ENCODE measurements around the gene TUBGCP2. TPM values are rescaled to one million over a fixed set of nuclear protein-coding genes. Genes with fewer than 3 reads are reported as not detected.

The TUBGCP2 gene
- total RNA-seq, 1 experiment from 2014 or later = 92.2 TPM

GRCh38 chr10:133270204-133270603 lies 38.5 kb downstream of the TUBGCP2 start:
- CTCF ChIA-PET = no interaction called here
- no peaks in the 10 kb centered on the region for H3K9me3 Mint-ChIP-seq (ENCODE audit: unreplicated experiment)
- H3K36me3 Mint-ChIP-seq (ENCODE audit: insufficient read depth, unreplicated experiment) = no peaks in the 10 kb centered on the region
- H3K4me3 Mint-ChIP-seq (ENCODE audit: unreplicated experiment) = no peak overlapping the region
- Histone ChIP-seq H3K9me3 (no peaks in the 10 kb centered on the region), H3K4me3 (ENCODE audit: low read depth, low read length) (no peak overlapping the region), H3K27me3 (replicated peaks; ENCODE audit: control insufficient read depth, insufficient read depth, low read length) (no peaks in the 10 kb centered on the region), H3K4me1 (peaks cover 8% of the 10 kb centered on the region), H3K36me3 (ENCODE audit: control insufficient read depth, insufficient read depth, low read length) (no peaks in the 10 kb centered on the region)
- BruUV-seq (replicated peaks) = no TSS peak
- TF ChIP-seq, protein P1, sequence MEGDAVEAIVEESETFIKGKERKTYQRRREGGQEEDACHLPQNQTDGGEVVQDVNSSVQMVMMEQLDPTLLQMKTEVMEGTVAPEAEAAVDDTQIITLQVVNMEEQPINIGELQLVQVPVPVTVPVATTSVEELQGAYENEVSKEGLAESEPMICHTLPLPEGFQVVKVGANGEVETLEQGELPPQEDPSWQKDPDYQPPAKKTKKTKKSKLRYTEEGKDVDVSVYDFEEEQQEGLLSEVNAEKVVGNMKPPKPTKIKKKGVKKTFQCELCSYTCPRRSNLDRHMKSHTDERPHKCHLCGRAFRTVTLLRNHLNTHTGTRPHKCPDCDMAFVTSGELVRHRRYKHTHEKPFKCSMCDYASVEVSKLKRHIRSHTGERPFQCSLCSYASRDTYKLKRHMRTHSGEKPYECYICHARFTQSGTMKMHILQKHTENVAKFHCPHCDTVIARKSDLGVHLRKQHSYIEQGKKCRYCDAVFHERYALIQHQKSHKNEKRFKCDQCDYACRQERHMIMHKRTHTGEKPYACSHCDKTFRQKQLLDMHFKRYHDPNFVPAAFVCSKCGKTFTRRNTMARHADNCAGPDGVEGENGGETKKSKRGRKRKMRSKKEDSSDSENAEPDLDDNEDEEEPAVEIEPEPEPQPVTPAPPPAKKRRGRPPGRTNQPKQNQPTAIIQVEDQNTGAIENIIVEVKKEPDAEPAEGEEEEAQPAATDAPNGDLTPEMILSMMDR (IDR thresholded peaks at IDR 0.05; ENCODE audit: insufficient read depth in 1 of 2, low read depth in 1 of 2, low read length in 1 of 2, severe bottlenecking in 1 of 2, unreplicated experiment in 1 of 2) = no peak
- no peaks in the 10 kb centered on the region for H3K27me3 Mint-ChIP-seq (ENCODE audit: insufficient read depth, unreplicated experiment)
- H3K4me1 Mint-ChIP-seq (ENCODE audit: low read depth, unreplicated experiment) = no peaks in the 10 kb centered on the region
- intact Hi-C loops (cut with micrococcal nuclease; ENCODE audit: unreplicated experiment) = no loop called here
- no peak for DNase-seq
- H3K27ac Mint-ChIP-seq (ENCODE audit: unreplicated experiment) = no peak overlapping the region
- POLR2A ChIA-PET = interaction anchor here (0.5 kb wide), 1 partner anchor 81 kb away, joined by 5 read pairs; no protein-coding TSS in a partner anchor

DNA sequence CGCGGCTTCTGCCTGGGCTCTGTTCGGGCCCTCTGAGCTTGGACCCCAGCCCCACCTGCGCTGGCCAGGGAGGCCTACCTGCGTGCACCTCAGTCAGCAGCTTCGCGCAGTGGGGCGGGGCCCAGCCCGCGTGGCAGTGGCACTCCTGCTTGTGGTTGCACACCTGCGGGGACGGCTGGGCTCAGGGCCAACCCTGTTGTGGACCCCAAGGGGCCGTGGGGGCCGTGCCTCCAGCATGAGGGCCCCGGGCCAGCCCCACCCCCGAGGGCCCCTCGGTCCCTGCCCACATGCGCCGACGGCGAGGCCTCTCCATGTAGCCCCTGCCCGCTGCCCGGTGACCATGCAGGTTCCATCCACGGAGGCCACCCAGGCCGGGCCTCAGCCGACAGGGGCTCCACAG lies 39.3 kb downstream of the TUBGCP2 start:
- ChIA-PET CTCF (interaction anchor here (0.5 kb wide), 1 partner anchor 8 kb away, joined by 3 read pairs; no protein-coding TSS in a partner anchor), POLR2A (no interaction called here)
- intact Hi-C loops (cut with micrococcal nuclease; ENCODE audit: unreplicated experiment) = no loop called here
- TF ChIP-seq, protein P1 (IDR thresholded peaks at IDR 0.05; ENCODE audit: insufficient read depth in 1 of 2, low read depth in 1 of 2, low read length in 1 of 2, severe bottlenecking in 1 of 2, unreplicated experiment in 1 of 2) = no peak
- no TSS peak for BruUV-seq (replicated peaks)
- Histone ChIP-seq H3K4me3 (ENCODE audit: low read depth, low read length) (no peak overlapping the region), H3K9me3 (no peaks in the 10 kb centered on the region), H3K27me3 (replicated peaks; ENCODE audit: control insufficient read depth, insufficient read depth, low read length) (no peaks in the 10 kb centered on the region), H3K36me3 (ENCODE audit: control insufficient read depth, insufficient read depth, low read length) (no peaks in the 10 kb centered on the region), H3K4me1 (no peaks in the 10 kb centered on the region)
- Mint-ChIP-seq H3K27ac (ENCODE audit: unreplicated experiment) (no peak overlapping the region), H3K36me3 (ENCODE audit: insufficient read depth, unreplicated experiment) (no peaks in the 10 kb centered on the region), H3K9me3 (ENCODE audit: unreplicated experiment) (no peaks in the 10 kb centered on the region), H3K4me3 (ENCODE audit: unreplicated experiment) (no peak overlapping the region), H3K27me3 (ENCODE audit: insufficient read depth, unreplicated experiment) (no peaks in the 10 kb centered on the region), H3K4me1 (ENCODE audit: low read depth, unreplicated experiment) (no peaks in the 10 kb centered on the region)
- no peak for DNase-seq

- Histone ChIP-seq H3K27me3 (replicated peaks; ENCODE audit: control insufficient read depth, insufficient read depth, low read length) (no peaks in the 10 kb centered on the region), H3K4me3 (ENCODE audit: low read depth, low read length) (no peak overlapping the region), H3K4me1 (no peaks in the 10 kb centered on the region), H3K36me3 (ENCODE audit: control insufficient read depth, insufficient read depth, low read length) (no peaks in the 10 kb centered on the region), H3K9me3 (no peaks in the 10 kb centered on the region)
- BruUV-seq (replicated peaks) = no TSS peak
- H3K36me3 Mint-ChIP-seq (ENCODE audit: insufficient read depth, unreplicated experiment) = no peaks in the 10 kb centered on the region
- no peak overlapping the region for H3K4me3 Mint-ChIP-seq (ENCODE audit: unreplicated experiment)
- POLR2A ChIA-PET = no interaction called here
- no peak overlapping the region for H3K27ac Mint-ChIP-seq (ENCODE audit: unreplicated experiment)
- TF ChIP-seq, protein P1 (IDR thresholded peaks at IDR 0.05; ENCODE audit: insufficient read depth in 1 of 2, low read depth in 1 of 2, low read length in 1 of 2, severe bottlenecking in 1 of 2, unreplicated experiment in 1 of 2) = no peak
- CTCF ChIA-PET = interaction anchor here (0.5 kb wide), 1 partner anchor 9 kb away, joined by 3 read pairs; no protein-coding TSS in a partner anchor
- no peaks in the 10 kb centered on the region for H3K9me3 Mint-ChIP-seq (ENCODE audit: unreplicated experiment)
- intact Hi-C loops (cut with micrococcal nuclease; ENCODE audit: unreplicated experiment) = no loop called here
- H3K27me3 Mint-ChIP-seq (ENCODE audit: insufficient read depth, unreplicated experiment) = no peaks in the 10 kb centered on the region
- no peak for DNase-seq
- H3K4me1 Mint-ChIP-seq (ENCODE audit: low read depth, unreplicated experiment) = no peaks in the 10 kb centered on the region
Measured at GRCh38 chr10:133268532-133268931, 40.1 kb downstream of the TUBGCP2 start.
